Esophagus muscularis mucosa (tissue), 4 donors: Measurements from ENCODE around the gene MN1. TPM values are rescaled to one million over a fixed set of nuclear protein-coding genes. Genes with fewer than 3 reads are reported as not detected.

Source experiments
- DNase-seq: peaks from one replicate; pipeline ENCODE4 v3.0.0-alpha.2; 2017; ENCODE audit errors: extremely low spot score
- H3K27ac ChIP-seq, 4 donors: fragments of 200-600 bp; sonication (generic); replicated peaks in 1 of 4; 1 replicate in 3 of 4; 2 replicates in 1 of 4; pipeline ENCODE4 v1.5.1; 2016 to 2019; ENCODE audit warnings: mild to moderate bottlenecking in 1 of 4
- H3K27me3 ChIP-seq, 4 donors: fragments of 200-600 bp; sonication (generic); one replicate each; pipeline versions ENCODE4 v1.5.1 to v1.6.0; 2016 to 2019
- H3K36me3 ChIP-seq, 4 donors: fragments of 200-600 bp; sonication (generic); one replicate each; pipeline ENCODE4 v1.5.1; 2016 to 2019
- H3K4me1 ChIP-seq, 4 donors: fragments of 200-600 bp; sonication (generic); one replicate each; pipeline ENCODE4 v1.5.1; 2016 to 2019
- H3K4me3 ChIP-seq, 4 donors: fragments of 200-600 bp; sonication (generic); 1 replicate in 2 of 4; 2 replicates in 2 of 4; pipeline ENCODE4 v1.5.1; 2016 to 2019; ENCODE audit warnings: mild to moderate bottlenecking in 4 of 4, moderate library complexity in 1 of 4
- H3K9me3 ChIP-seq, 4 donors: fragments of 200-600 bp; sonication (generic); 1 replicate in 3 of 4; 2 replicates in 1 of 4; pipeline ENCODE4 v1.5.1; 2016 to 2019
- CTCF ChIP-seq, 3 experiments: fragments of 200-600 bp in 2 of 3; fragments of 450-650 bp in 1 of 3; sonication (generic) in 2 of 3; IDR thresholded peaks; one replicate each; pipeline ENCODE4 v1.5.1; 2017 to 2019; ENCODE audit warnings: antibody characterized with exemption in 3 of 3, mild to moderate bottlenecking in 2 of 3, moderate library complexity in 1 of 3
- EP300 ChIP-seq: sonication (generic); formaldehyde crosslinking; IDR thresholded peaks from one replicate; pipeline ENCODE4 v1.6.1; 2017; ENCODE audit warnings: antibody characterized with exemption
- POLR2A ChIP-seq: fragments of 450-650 bp; IDR thresholded peaks from one replicate; pipeline ENCODE4 v1.6.1; 2017; ENCODE audit warnings: antibody characterized with exemption, moderate library complexity, mild to moderate bottlenecking, low read depth
- POLR2AphosphoS5 ChIP-seq, 2 donors: sonication (generic); formaldehyde crosslinking; IDR thresholded peaks; one replicate each; pipeline ENCODE4 v1.6.1; 2017; ENCODE audit warnings: antibody characterized with exemption in 2 of 2
- WGBS: methylation state at CpG from one replicate; pipeline ENCODE4 v1.1.5; 2018; 5-methylcytosine and 5-hydroxymethylcytosine counted together
- intact Hi-C: fragments of 100-400 bp; cut with DNase I; formaldehyde crosslinking; loops from one replicate; pipeline ENCODE4 v1.15.1; 2023
- total RNA-seq, 4 donors: library from RNA; depleted of rRNA; stranded (reverse); fragments of >200 nt; gene quantifications; one replicate each; pipeline versions ENCODE4 v1.1.0 to v1.2.1, GENCODE V29; 2016

MN1 gene
- total RNA-seq, 4 donors from 2014 or later = 16.2 to 47.3 (median 29.0) TPM

- Histone ChIP-seq H3K27me3 (peaks cover 0 to 3% (median 0%) of the 10 kb centered on the region in 4 donors), H3K27ac (no peak overlapping the region), H3K9me3 (no peaks in the 10 kb centered on the region), H3K4me3 (no peak overlapping the region), H3K4me1 (peaks cover 21 to 56% (median 48%) of the 10 kb centered on the region in 4 donors), H3K36me3 (no peaks in the 10 kb centered on the region)
- intact Hi-C loops = loop anchor here (2.0 to 10.0 kb wide), 2 partner anchors 399 to 611 kb away; no protein-coding TSS in a partner anchor
- no peak for TF ChIP-seq POLR2A
- DNase-seq = no peak
- WGBS = 95% methylated on average over 7 of the region's 7 CpGs
These were observed 4.3 kb upstream of the MN1 start for GRCh38 chr22:27805841-27806240.

DNA sequence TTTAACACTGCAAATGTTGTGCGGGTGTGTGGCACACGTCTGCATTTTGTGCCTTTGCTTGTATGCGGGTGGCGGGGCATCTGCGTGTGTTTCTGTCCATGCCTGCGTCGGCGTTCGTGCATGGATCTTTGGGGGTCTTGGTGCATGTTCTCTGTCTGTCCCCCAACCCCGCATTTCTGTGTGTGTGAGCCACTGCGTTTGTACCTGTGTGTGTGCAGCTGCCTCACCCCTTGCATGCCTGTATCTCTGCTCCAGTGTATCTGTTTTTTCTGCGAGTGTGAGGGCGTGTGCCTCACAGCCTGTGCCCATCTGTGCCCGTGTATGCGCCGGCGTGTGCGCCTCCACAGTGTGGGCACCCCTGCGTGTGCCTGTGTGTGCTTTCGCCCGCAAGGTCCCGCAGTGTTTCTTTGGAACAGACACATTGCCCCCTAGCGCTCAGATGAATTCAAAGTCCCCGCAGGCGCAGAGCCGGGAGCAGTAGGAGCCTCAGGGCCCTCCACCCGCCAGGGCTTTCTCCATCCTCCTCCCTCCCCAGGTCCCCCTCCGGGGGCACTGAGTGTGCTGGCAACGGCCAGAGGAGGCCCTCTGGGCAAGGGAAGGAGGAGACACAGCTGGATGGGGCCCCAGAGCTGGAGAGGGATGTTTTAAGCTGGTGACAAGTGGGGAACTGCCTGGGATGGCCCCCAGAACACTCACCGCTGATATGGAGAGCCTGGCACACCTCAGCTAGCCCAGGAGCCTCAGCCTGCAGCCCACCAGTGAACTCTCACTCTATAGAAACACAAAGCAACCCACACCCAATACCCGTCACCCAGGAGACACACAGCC, 3.1 kb upstream of the MN1 start:
- peaks cover 0 to 12% (median 0%) of the 10 kb centered on the region in 4 donors for H3K27me3 ChIP-seq
- peak overlapping the region in 2 of 4 donors; percentile 35 to 55 for H3K27ac ChIP-seq
- DNase-seq = no peak
- intact Hi-C loops = loop anchor here (2.0 to 10.0 kb wide), 3 partner anchors 398 to 1047 kb away; no protein-coding TSS in a partner anchor
- 65% methylated on average over 11 of the region's 31 CpGs for WGBS
- H3K36me3 ChIP-seq = no peaks in the 10 kb centered on the region
- peak overlapping the region in 1 of 4 donors; percentile 12 for H3K4me3 ChIP-seq
- no peaks in the 10 kb centered on the region for H3K9me3 ChIP-seq
- TF ChIP-seq CTCF (IDR thresholded peaks at IDR 0.05) (peak; percentile 66 to 80 (median 71)), EP300 (no peak), POLR2AphosphoS5 (IDR thresholded peaks at IDR 0.05) (peak in 1 of 2 donors; percentile 26)
- H3K4me1 ChIP-seq = peaks cover 21 to 56% (median 48%) of the 10 kb centered on the region in 4 donors

DNA sequence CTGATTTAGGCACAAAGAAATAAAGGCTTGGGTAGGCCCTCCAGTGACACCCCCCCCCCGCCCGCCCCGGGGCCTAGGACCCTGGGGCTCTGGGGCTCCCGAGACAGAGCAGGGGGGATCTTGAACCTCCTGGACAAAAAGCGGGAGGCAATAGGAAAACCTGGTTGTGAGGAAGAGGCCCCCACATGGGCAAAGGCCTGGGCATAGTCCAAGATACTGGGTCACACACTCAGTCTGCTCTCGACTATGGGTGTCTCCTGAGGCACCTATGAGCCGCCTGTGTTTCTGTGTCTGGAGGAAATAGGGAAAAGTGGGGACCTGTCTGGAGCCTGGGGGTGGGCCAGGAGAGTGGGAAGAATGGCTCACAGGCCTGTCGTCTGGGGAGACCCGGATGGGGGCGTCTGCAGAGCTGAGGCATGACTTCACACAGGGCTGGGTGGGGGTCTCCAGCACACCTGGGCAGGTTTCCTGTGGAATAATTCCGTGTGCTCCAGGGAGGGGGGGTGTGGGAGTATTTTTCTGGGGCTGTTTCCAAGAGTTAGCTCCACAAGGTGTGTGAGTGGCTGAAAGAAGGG, 2.4 kb upstream of the MN1 start:
- peaks cover 27 to 56% (median 48%) of the 10 kb centered on the region in 4 donors for H3K4me1 ChIP-seq
- H3K4me3 ChIP-seq = no peak overlapping the region
- DNase-seq = no peak
- TF ChIP-seq CTCF (IDR thresholded peaks at IDR 0.05) (no peak), EP300 (no peak)
- peaks cover 0 to 17% (median 0%) of the 10 kb centered on the region in 4 donors for H3K27me3 ChIP-seq
- H3K36me3 ChIP-seq = no peaks in the 10 kb centered on the region
- H3K27ac ChIP-seq = peak overlapping the region in 3 of 4 donors; percentile 26 to 45 (median 34)
- intact Hi-C loops = loop anchor here (2.0 to 10.0 kb wide), 3 partner anchors 397 to 1047 kb away; no protein-coding TSS in a partner anchor
- H3K9me3 ChIP-seq = no peaks in the 10 kb centered on the region
- 61% methylated on average over 9 of the region's 11 CpGs for WGBS

GRCh38 chr22:27802346-27803073, 954 bp upstream of the MN1 start:
- TF ChIP-seq CTCF (IDR thresholded peaks at IDR 0.05) = no peak
- TF ChIP-seq EP300 = no peak
- TF ChIP-seq POLR2AphosphoS5 (IDR thresholded peaks at IDR 0.05) = no peak
- TF ChIP-seq POLR2A = no peak
- intact Hi-C loops = loop anchor here (5.0 to 10.0 kb wide), 2 partner anchors 608 to 1045 kb away; no protein-coding TSS in a partner anchor
- Histone ChIP-seq H3K27ac (peak overlapping the region; percentile 92 to 95 (median 92)), H3K27me3 (peaks cover 0 to 18% (median 0%) of the 10 kb centered on the region in 4 donors), H3K4me1 (peaks cover 34 to 67% (median 58%) of the 10 kb centered on the region in 4 donors), H3K36me3 (peaks cover 0 to 2% (median 0%) of the 10 kb centered on the region in 4 donors), H3K4me3 (peak overlapping the region; percentile 88 to 91 (median 90)), H3K9me3 (no peaks in the 10 kb centered on the region)
- WGBS = 53% methylated on average over 15 of the region's 35 CpGs
- no peak for DNase-seq
